GM19099 (cell line): ENCODE results near the gene PTPRF.

Experiments
- POLR2A ChIP-seq: IDR thresholded peaks from 3 replicates; pipeline ENCODE4 v1.6.1; 2011; ENCODE audit warnings: low read depth; ENCODE audit not compliant: insufficient read length; ENCODE audit errors: extremely low read depth

PTPRF gene

DNA sequence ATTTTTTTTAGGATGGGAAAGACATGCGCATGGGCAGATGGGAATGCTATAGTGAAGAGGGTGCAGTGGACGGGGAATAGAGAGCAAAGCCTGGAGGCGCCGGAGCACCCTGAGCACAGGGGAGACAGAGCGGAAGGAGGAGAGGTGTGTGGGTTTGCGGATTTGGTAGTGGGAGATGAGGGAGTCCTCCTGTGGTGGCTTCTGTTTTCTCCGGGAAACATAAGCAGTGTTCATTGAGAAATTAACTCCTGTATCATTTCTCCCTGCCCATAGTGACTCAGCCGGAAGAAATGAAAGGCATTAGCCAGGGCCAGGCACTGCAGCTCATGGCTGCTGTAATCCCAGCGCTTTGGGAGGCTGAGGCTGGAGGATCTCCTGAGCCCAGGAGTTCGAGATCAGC is 4.7 kb upstream of the PTPRF start:
- no peak for TF ChIP-seq POLR2A

DNA sequence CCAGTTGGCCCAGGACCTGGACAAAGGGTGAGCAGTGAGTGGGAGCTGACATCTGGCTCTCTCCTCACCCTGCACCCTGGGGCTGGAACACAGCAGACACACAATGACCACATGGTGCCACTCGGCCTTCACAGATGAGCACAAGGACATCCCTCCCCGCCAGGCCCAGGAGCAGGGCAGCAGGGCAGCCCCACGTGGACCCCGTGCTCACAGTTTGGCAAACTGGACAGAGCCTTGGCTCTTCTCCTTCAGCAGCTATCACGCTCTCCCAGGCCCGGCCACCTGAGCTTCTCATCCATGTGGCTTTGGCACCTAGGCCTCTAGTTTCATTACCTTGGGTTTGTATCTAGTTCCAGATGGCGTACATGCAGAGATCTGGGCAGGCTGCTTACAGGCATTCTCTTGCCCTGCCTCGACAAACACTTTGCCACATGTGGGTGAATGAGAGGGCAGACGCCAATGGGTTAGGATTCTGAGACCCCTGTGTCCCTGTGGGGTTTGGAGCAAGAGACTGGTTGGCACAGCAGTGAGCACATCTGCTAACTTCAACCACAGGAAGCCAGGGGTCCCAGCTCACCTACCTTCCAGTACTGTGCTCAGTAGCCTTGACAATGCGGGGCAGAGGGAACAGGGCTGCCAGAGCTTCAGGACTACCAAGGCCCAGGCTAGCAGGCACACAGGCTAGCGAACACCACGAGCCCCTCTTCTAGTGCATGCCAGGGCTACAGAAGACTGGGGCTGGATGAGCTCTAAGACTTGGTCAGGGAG is 3.4 kb upstream of the PTPRF start:
- TF ChIP-seq POLR2A: no peak

DNA sequence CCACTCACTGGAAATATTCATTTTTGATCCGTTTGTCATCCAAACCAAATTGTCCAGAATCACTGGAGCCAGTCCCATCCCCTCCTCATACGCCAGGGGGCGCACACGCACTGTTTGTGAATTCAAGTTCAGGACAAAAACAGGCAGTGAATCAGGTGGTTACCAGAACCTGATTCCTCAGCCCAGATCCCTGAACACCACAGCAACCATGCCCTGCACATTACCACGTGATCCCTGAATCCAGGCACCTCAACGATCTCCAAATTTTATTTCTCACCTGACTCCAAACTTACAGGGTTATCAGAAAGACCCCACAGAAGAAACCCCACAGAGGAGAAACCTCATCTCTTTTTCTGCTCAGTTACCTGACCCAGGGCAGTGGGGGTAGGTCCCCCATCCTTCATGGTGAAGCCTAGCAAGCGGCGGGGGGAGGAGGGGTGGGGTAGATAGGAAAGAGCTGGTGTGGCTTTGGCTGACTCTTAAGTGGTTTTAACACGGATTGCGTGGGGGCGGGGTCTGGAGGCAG is 1.4 kb upstream of the PTPRF start:
- no peak for TF ChIP-seq POLR2A

DNA sequence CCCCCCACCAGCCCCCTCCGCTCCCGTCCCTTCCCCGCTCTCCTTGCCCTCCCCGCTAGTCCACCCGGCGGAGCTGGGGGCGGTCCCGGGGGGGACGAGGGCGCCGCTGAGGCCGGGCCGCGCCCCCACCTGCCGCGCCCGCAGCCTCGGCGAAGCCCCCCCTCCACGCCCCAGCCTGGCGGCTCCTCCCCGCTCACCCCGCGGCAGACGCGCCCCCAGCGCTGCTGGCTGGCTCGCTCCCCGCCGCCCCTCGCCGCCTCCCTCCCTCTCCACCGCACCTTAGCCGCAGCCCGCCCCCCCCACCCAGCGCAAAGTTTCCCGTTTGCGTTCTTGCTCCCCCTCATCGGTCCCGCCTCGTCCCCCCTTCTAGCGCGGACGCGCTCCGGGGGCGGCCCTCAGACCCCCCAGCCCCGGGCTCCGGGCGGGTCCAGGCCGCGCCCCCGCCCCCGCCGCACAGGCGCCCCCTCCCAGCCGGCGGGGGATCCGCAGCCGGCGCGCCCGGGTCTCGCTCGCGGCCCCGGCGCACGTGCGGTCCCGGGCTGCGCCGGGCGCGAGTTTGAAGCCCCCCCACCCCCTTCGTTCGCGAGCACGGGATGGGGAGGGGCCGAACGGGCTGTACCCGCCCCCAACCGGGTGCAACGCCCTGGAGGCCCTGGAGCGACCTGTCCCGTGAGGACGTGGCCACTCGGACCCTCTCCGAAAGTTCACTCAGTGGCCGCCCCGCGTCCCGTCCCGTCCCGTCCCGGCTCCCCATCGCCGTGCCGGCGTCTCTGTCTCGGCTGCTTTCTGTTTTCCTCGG is 623 bp downstream of the PTPRF start:
- TF ChIP-seq POLR2A: no peak

DNA sequence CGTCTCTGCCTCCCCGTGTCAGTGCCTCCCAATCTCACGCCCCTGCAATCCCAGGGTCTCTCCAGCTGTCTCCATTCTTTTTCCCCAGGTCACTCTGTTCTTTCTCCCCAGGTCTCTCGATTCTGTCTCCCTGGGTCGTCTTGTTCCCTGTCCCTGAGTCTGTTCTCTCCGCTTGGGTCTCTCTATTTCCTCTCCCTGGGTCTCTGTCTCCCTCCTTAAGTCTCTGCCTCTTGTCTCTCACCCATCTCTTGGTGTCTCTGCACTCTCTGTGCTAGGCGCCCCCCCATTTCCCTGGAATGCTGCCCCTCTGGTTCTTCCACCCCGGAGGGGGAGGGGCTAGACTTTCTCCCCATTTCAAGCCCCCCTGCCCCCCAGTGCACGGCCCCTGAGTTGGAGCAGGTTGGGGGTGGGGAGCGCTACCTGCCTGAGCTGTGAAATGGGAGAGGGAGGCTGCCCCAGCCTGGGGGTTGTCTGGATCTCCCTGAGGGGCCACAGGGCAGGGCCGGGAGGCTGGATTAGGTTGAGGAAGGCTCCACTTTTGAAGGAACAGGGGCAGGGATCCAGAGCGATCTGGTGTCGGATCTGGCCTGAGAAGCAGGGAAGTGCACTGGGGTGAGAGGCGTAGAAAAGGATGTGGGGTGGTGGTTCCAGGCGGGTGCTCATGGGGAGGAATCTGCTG is 1.4 kb downstream of the PTPRF start:
- no peak for TF ChIP-seq POLR2A

DNA sequence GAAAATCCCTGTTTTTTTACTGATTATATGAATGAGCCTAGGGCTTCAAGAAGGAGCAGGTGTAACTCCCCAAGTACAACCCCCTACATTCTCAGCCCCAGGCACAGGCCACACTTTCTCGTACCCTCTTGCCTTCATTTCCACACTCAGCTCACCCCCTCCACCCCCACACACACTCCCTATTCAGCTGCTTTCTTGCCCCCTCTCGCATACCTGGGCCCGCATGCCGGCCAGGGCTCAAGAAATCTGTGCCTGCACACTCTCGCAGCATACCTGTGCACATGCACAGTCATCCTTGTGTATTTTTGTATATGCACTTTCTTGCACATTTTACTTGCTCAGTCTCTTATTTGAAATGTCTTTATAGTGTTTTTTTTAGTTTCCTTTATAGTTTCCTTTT is 2.0 kb downstream of the PTPRF start:
- TF ChIP-seq POLR2A: no peak

DNA sequence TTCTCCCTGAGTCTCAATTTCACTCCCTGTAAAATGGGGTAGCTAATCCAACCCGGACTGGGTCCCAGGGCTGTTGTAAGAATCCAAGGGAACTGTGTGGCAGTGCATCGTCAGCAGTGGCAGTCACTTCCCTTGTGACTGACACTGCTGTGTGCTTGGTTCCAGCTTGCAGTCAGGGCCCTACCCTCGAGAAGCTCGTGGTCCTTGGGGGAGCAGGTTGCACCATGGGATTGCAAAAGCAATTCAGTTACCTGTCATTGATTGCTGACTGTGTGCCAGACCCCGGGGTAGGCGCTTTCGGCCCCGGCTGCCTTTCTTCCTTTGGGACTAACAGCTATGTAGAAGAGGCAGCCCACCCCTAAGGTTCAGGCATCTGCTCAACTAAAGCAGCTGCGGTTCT is 2.9 kb downstream of the PTPRF start:
- TF ChIP-seq POLR2A: no peak

DNA sequence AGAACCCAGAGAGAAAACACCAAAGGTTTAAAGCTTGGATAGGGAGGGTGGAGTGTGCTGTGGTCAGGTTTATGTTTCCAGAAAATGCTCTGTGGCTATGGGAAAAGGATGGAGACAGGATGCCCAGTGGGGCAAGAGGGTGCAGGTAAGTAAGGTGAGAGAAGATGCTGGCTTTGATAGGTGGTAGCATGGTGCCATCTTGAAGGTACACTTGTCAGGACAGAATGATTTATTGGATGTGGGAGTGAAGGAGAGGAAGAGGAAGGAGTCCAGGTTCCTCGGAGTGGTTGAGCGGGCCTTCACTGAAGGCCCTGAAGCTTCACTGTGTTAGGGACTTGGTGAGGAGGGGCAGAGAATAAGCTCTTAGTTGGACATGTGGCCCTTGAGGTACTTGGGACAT is 3.6 kb downstream of the PTPRF start:
- TF ChIP-seq POLR2A: no peak

DNA sequence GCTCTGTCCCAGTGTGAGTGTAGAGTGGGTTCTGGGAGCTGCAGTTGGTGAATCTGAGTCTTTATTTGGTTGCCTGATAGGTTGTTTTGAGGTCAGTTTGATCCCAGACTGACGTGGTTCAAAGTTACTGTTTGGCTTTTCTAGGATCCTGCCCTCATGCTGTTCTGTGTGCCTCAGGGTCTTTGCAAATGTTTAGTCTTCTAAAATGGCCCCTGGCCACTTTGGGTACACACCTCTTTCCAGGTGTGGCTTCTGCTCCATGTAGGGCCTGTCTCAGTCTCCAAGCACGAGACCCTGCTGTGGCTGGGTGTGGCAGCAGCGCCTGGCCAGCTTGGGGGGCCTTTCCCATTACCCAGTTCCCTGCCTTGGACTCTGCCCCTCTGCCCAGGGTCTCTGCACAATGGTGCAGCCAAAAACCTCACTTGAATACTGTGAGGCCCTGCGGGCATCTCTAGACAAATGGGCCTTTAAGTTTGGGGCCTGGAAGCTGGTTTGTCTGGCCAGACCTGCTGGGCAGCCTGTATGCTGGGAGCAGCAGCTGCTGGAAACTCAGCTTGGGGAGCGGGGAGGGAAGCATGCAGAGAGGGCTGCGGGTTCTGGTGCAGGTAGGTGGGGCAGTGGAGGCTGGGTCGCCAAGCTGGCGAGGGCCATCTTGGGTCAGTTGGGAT is 5.6 kb downstream of the PTPRF start:
- TF ChIP-seq POLR2A: no peak

DNA sequence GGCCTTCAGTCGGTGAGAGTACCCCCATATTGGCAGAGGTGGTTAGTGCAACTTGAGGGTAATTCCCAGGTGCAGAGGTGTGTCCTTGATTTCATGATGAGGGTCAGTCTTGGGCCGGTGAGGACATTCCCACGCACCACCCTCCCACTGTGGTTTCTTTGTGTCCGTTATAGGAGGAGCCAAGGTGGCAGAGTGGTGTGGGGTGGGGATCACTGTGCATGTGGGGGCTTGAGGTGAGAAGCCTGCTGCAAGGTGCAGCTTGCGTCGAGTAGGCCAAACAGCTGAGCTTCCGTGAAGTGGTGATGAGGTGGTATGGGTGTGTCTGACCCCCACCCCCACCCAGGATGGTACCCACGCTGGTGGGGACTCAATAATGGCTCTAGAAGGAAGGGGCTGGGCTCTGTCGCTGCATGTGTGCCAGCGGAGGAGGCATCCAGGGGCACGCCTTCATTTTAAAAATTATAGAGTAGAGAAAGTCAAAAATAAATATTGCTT is 6.2 kb downstream of the PTPRF start:
- TF ChIP-seq POLR2A: no peak

DNA sequence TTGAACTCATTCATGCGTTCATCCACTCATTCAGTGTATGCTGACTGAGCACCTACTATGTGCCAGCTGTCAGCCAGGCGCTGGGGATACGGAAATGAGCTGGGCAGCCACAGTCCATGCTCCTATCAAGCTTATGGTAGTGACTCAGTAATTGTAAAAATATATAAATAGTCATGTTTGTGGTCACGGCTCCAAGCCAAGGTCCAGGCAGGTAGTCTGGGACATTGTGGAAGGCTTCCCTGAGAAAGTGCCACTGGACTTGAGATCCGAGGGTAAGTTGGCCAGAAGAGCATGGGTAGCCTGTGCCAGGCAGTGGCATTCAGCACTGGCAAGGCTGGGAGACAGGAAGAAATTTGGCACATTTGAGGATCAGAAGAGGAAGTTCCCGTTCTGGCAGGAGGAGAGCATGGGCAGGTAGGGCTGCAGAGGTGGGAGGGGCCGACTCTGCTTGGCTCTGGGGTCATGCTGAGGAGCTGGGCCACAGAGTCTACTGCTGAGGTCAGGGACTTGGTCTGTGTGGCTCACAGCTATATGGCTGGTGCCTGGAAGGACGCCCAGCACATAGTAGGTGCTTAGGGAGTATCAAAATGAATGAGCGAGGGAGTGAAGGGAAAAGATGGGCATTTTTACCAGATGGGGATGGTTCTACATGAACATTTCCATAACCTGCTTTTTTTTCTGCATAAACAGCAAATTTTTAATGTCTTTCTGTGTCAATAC is 6.9 kb downstream of the PTPRF start:
- TF ChIP-seq POLR2A: no peak

DNA sequence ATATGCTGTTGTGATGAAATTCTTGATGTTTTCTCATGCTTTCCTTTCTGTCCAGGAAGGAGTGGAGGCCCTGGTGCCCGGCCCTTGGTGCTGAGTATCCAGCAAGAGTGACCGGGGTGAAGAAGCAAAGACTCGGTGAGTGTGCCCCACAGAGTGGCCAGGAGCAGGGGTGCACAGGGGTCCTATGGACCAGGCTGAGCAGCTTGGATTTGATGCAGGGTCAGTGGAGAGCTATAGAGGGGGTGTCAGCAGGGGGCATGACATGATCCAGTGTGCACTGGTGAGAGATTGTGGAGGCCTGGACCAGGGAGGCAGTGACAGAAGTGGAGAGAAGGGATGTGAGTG is 7.4 kb downstream of the PTPRF start:
- no peak for TF ChIP-seq POLR2A

DNA sequence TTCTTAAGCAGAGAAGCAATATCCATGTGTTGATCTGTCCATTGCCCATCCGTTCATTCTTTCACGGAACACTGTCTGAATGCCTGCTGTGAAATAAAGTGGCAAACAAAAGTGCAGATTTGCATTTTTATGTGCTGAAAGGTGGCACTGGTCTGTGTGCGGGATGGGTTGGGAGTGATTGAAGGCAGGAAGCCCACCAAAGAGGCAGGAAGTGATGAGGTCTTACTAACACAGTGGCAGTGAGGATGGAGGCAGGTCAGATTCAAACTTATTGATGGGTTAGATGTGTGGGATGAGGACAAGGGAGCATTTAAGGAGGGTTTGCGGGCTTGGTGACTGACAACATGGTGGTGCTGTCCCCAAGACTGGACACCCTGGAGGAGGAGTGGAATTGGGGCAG is 8.3 kb downstream of the PTPRF start:
- TF ChIP-seq POLR2A: no peak

DNA sequence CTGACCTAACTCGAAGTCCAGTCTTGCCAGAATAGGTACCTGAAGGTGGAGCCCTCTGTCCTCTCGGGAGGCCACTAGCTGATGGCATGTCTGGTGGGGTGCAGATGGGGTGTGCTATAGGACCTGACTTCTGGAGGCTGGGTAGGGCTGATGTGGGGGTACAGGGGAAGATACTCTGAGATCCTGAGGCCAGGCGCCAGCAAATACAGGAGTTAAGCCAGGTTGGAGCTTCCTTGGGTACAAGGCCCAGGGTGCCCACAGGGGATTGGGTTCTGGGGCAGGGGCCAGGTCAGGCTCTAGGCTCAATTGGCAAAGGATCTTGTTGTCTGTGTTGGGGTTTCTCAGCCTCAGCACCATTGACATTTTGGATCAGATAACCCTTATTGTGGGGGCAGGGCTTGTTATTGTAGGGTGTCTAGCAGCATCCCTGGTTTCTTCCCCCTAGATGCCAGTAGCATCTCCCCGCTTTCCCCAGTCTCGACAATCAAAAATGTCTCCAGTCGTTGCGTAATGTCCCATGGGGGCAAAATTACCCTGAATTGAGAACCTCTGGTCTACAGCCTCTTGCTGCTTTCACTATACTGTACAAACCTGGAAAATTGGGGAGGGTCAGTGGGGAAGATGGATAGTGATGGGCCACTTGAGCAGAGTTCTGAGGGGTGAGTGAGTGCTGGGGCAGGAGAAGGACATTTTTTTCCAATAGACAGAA is 9.2 kb downstream of the PTPRF start:
- no peak for TF ChIP-seq POLR2A
